Fibroblast of lung (primary cell): Measurements from ENCODE around the gene ANKRD10. TPM values are rescaled to one million over a fixed set of nuclear protein-coding genes. Genes with fewer than 3 reads are reported as not detected.
A peak's percentile ranks its signal among the peaks of the same experiment; 100 is the strongest.

ENCODE experiments used
- DNase-seq, 2 donors: peaks; one replicate each; pipeline versions ENCODE4 v3.0.0 to v3.0.0-alpha.2; 2010; ENCODE audit warnings: low read depth in 2 of 2
- H2AFZ ChIP-seq: 2 replicates; pipeline ENCODE4 v1.5.1; 2012; ENCODE audit warnings: low read length, control low read depth, inconsistent platforms
- H3K27ac ChIP-seq: 2 replicates; pipeline ENCODE4 v1.5.1; 2011; ENCODE audit warnings: low read length, control low read depth; ENCODE audit not compliant: insufficient read depth
- H3K27me3 ChIP-seq: 2 replicates; pipeline ENCODE4 v1.5.1; 2011; ENCODE audit warnings: mild to moderate bottlenecking, low read length; ENCODE audit not compliant: control insufficient read depth, insufficient read depth
- H3K36me3 ChIP-seq: 2 replicates; pipeline ENCODE4 v1.5.1; 2011; ENCODE audit warnings: low read length; ENCODE audit not compliant: control insufficient read depth, insufficient read depth
- H3K4me1 ChIP-seq: 2 replicates; pipeline ENCODE4 v1.5.1; 2011; ENCODE audit warnings: low read length; ENCODE audit not compliant: control insufficient read depth, insufficient read depth; ENCODE audit errors: extremely low read depth
- H3K4me2 ChIP-seq: 2 replicates; pipeline ENCODE4 v1.5.1; 2011; ENCODE audit warnings: low read length, control low read depth; ENCODE audit not compliant: insufficient read depth; ENCODE audit errors: extremely low read depth
- H3K4me3 ChIP-seq, 4 experiments: fragments of 200-600 bp in 1 of 4; sonication (generic) in 1 of 4; replicated peaks in 1 of 4; 2 replicates each; pipeline ENCODE4 v1.5.1; 2011 to 2016; ENCODE audit warnings: low read length in 4 of 4, low read depth in 3 of 4, mild to moderate bottlenecking in 3 of 4, control low read depth in 2 of 4, inconsistent platforms in 1 of 4, mixed read lengths in 1 of 4; ENCODE audit not compliant: insufficient read depth in 1 of 4; ENCODE audit errors: control extremely low read depth in 1 of 4
- H3K79me2 ChIP-seq: 2 replicates; pipeline ENCODE4 v1.5.1; 2012; ENCODE audit warnings: mild to moderate bottlenecking, low read length, inconsistent platforms; ENCODE audit not compliant: control insufficient read depth, insufficient read depth
- H3K9ac ChIP-seq: 2 replicates; pipeline ENCODE4 v1.5.1; 2011; ENCODE audit warnings: mild to moderate bottlenecking, low read length, control low read depth; ENCODE audit not compliant: insufficient read depth
- H3K9me3 ChIP-seq: 2 replicates; pipeline ENCODE4 v1.5.1; 2012; ENCODE audit warnings: low read depth, low read length; ENCODE audit not compliant: control insufficient read depth, insufficient read depth
- H4K20me1 ChIP-seq: 2 replicates; pipeline ENCODE4 v1.5.1; 2011; ENCODE audit warnings: low read length; ENCODE audit not compliant: control insufficient read depth, insufficient read depth; ENCODE audit errors: extremely low read depth
- EZH2 ChIP-seq: IDR thresholded peaks from 2 replicates; pipeline ENCODE4 v1.5.1; 2012; ENCODE audit warnings: low read length, control low read depth, mild to moderate bottlenecking; ENCODE audit errors: missing control alignments
- polyA plus RNA-seq, 2 donors: library from polyadenylated mRNA; depleted of rRNA in 1 of 2; stranded (reverse) in 1 of 2; unstranded in 1 of 2; fragments of >200 nt; gene quantifications; 2 replicates each; pipeline ENCODE4 v1.2.1, GENCODE V29; 2011 to 2012; ENCODE audit warnings: missing spikeins in 1 of 2
- total RNA-seq: library from RNA; depleted of rRNA; stranded (reverse); fragments of >200 nt; gene quantifications from 2 replicates; pipeline ENCODE4 v1.2.1, GENCODE V29; 2014
- TF ChIP-seq, protein P1 (sequence below), 2 donors: IDR thresholded peaks in 1 of 2; conservative IDR thresholded peaks in 1 of 2; 1 replicate in 1 of 2; 2 replicates in 1 of 2; pipeline ENCODE4 v1.5.1; 2011 to 2012; ENCODE audit warnings: low read length in 2 of 2, control low read depth in 1 of 2, inconsistent platforms in 1 of 2, low read depth in 1 of 2, mild to moderate bottlenecking in 1 of 2

The ANKRD10 gene
- total and polyA plus RNA-seq, 2 donors (not counting 1 experiment from before 2014, with no cell fraction given) = 29.5 to 130 TPM

- H2AFZ ChIP-seq = no peak overlapping the region
- H3K4me2 ChIP-seq = peak overlapping the region; percentile 19
- TF ChIP-seq EZH2 = no peak
- TF ChIP-seq, protein P1, sequence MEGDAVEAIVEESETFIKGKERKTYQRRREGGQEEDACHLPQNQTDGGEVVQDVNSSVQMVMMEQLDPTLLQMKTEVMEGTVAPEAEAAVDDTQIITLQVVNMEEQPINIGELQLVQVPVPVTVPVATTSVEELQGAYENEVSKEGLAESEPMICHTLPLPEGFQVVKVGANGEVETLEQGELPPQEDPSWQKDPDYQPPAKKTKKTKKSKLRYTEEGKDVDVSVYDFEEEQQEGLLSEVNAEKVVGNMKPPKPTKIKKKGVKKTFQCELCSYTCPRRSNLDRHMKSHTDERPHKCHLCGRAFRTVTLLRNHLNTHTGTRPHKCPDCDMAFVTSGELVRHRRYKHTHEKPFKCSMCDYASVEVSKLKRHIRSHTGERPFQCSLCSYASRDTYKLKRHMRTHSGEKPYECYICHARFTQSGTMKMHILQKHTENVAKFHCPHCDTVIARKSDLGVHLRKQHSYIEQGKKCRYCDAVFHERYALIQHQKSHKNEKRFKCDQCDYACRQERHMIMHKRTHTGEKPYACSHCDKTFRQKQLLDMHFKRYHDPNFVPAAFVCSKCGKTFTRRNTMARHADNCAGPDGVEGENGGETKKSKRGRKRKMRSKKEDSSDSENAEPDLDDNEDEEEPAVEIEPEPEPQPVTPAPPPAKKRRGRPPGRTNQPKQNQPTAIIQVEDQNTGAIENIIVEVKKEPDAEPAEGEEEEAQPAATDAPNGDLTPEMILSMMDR (conservative IDR thresholded peaks at IDR 0.05 in 1 of 2, IDR thresholded peaks at IDR 0.05 in 1 of 2; ENCODE audit: low read depth in 1 of 2, low read length in 2 of 2) = no peak
- H3K9ac ChIP-seq = peak overlapping the region; percentile 98
- peaks cover 58% of the 10 kb centered on the region for H3K79me2 ChIP-seq
- no peaks in the 10 kb centered on the region for H3K27me3 ChIP-seq
- H3K36me3 ChIP-seq = peaks cover 4% of the 10 kb centered on the region
- peaks cover 14% of the 10 kb centered on the region for H3K4me1 ChIP-seq
- H3K27ac ChIP-seq = peak overlapping the region; percentile 98
- peak overlapping the region; percentile 77 to 98 (median 92) for H3K4me3 ChIP-seq
- no peaks in the 10 kb centered on the region for H3K9me3 ChIP-seq
- peak; percentile 17 to 33 for DNase-seq
- no peaks in the 10 kb centered on the region for H4K20me1 ChIP-seq
Measured at GRCh38 chr13:110913322-110914080, 1.4 kb downstream of the ANKRD10 start.

DNA sequence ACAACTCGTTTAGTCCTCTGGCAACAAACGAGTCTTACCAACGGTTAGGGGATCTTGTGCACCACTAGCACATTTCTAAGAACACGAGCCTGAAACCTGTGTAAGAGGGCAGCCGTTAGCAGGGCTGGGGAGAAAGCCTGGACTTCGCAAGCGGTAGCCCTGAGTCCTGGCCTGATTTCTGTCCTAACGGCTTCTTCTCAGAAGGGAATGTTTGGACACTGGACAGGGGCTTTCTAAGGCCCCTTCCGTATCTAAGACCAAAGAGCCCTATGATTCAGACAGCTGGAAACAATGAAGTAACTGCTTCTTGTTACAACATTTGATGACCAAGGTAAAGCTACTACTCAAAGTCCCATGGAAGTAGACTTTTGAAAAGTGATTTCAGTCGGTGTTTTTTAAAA is 2.2 kb downstream of the ANKRD10 start:
- H3K36me3 ChIP-seq = peaks cover 4% of the 10 kb centered on the region
- H3K9ac ChIP-seq = peak overlapping the region; percentile 21
- peaks cover 66% of the 10 kb centered on the region for H3K79me2 ChIP-seq
- H3K9me3 ChIP-seq = no peaks in the 10 kb centered on the region
- peak overlapping the region; percentile 98 for H3K27ac ChIP-seq
- H3K27me3 ChIP-seq = no peaks in the 10 kb centered on the region
- peak; percentile 73 to 86 for DNase-seq
- no peak overlapping the region for H2AFZ ChIP-seq
- peaks cover 14% of the 10 kb centered on the region for H3K4me1 ChIP-seq
- TF ChIP-seq, protein P1 (conservative IDR thresholded peaks at IDR 0.05 in 1 of 2, IDR thresholded peaks at IDR 0.05 in 1 of 2; ENCODE audit: low read depth in 1 of 2, low read length in 2 of 2) = no peak
- TF ChIP-seq EZH2 = no peak
- peak overlapping the region; percentile 77 to 98 (median 92) for H3K4me3 ChIP-seq
- H4K20me1 ChIP-seq = no peaks in the 10 kb centered on the region
- H3K4me2 ChIP-seq = peak overlapping the region; percentile 19

DNA sequence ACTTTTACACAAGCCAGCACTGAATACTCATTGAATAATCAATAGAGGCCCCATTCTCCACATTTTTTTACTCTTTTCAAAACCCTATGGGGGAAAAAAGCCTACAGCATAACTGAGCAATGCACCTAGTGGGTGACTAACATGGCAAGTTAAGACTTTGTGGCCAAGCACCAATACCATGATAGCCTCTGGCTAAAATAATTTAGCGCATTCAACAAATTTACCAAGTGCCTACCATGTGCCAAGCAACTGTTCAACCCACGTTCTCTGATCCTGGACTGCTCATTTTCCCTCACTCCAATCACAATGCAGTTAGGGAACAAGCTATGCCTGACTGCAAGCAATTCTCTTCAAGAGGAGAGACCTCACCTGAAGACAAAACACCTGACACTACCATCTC is 3.0 kb downstream of the ANKRD10 start:
- peak overlapping the region; percentile 0 to 98 (median 40) for H3K4me3 ChIP-seq
- H3K9me3 ChIP-seq = no peaks in the 10 kb centered on the region
- peak in 1 of 2 donors; percentile 41 for DNase-seq
- peak overlapping the region; percentile 19 for H3K4me2 ChIP-seq
- TF ChIP-seq, protein P1 (conservative IDR thresholded peaks at IDR 0.05 in 1 of 2, IDR thresholded peaks at IDR 0.05 in 1 of 2; ENCODE audit: low read depth in 1 of 2, low read length in 2 of 2) = no peak
- TF ChIP-seq EZH2 = no peak
- no peaks in the 10 kb centered on the region for H4K20me1 ChIP-seq
- peaks cover 71% of the 10 kb centered on the region for H3K79me2 ChIP-seq
- H3K27me3 ChIP-seq = no peaks in the 10 kb centered on the region
- no peak overlapping the region for H3K27ac ChIP-seq
- H3K4me1 ChIP-seq = peaks cover 10% of the 10 kb centered on the region
- H2AFZ ChIP-seq = no peak overlapping the region
- H3K9ac ChIP-seq = no peak overlapping the region
- peaks cover 4% of the 10 kb centered on the region for H3K36me3 ChIP-seq
